Upper lobe of left lung (tissue), 4 donors: ENCODE results near the gene LMBRD2.

Experiments used
- CTCF ChIP-seq, 6 experiments: fragments of 450-650 bp in 4 of 6; fragments of 200-600 bp in 2 of 6; sonication (generic) in 2 of 6; IDR thresholded peaks; one replicate each; pipeline ENCODE4 v1.5.1; 2016 to 2019; ENCODE audit warnings: antibody characterized with exemption in 6 of 6
- EP300 ChIP-seq, 4 donors: sonication (generic); formaldehyde crosslinking; IDR thresholded peaks; one replicate each; pipeline ENCODE4 v1.5.1; 2017; ENCODE audit warnings: antibody characterized with exemption in 4 of 4, control low read depth in 2 of 4
- POLR2A ChIP-seq, 4 donors: fragments of 450-650 bp; IDR thresholded peaks; one replicate each; pipeline ENCODE4 v1.5.1; 2016 to 2017; ENCODE audit warnings: antibody characterized with exemption in 4 of 4, mild to moderate bottlenecking in 2 of 4
- POLR2AphosphoS5 ChIP-seq, 2 donors: sonication (generic); formaldehyde crosslinking; IDR thresholded peaks; one replicate each; pipeline ENCODE4 v1.5.1; 2017; ENCODE audit warnings: antibody characterized with exemption in 2 of 2

- TF ChIP-seq CTCF (IDR thresholded peaks at IDR 0.05) (no peak), POLR2A (IDR thresholded peaks at IDR 0.05) (no peak), EP300 (IDR thresholded peaks at IDR 0.05) (no peak), POLR2AphosphoS5 (IDR thresholded peaks at IDR 0.05) (no peak)
These were observed 55.2 kb downstream of the LMBRD2 start for GRCh38 chr5:36096486-36096885.
